HepG2 (cell line): ENCODE results near the gene HK2. TPM values are rescaled to one million over a fixed set of nuclear protein-coding genes. Genes with fewer than 3 reads are reported as not detected.

Experiments used
- ATAC-seq: fragments of 200-7000 bp; cut with Tn5 transposase; 3 replicates; pipeline ENCODE4 v1.9.1; 2020; ENCODE audit warnings: mild to moderate bottlenecking, moderate library complexity
- BruUV-seq: library from RNA; stranded (reverse); fragments of 400-500 nt; replicated peaks from 2 replicates; lab custom pipeline; 2021; lab: Mats Ljungman, UMichigan
- CTCF ChIA-PET: fragments of 300-600 bp; formaldehyde crosslinking; extraction: SDS; loops from one replicate; lab custom pipeline; 2021; ENCODE audit warnings: low total read pairs, inconsistent platforms, low intra/inter-chr PET ratio; lab: Yijun Ruan, JAX
- POLR2A ChIA-PET: fragments of 350-600 bp; sonication (Branson Sonifier 250); formaldehyde crosslinking; loops from one replicate; lab custom pipeline; 2020; ENCODE audit warnings: antibody characterized with exemption, inconsistent platforms; lab: Yijun Ruan, JAX
- DNase-seq: peaks from one replicate; pipeline ENCODE4 v3.0.0-alpha.2; 2015; ENCODE audit warnings: low spot score
- FAIRE-seq: peaks from 3 replicates; lab custom pipeline; 2011; peaks lifted over from hg19 to GRCh38; lab: Jason Lieb, UNC
- H2AFZ ChIP-seq: one replicate; pipeline ENCODE4 v1.6.1; 2011; ENCODE audit warnings: low read length, inconsistent platforms
- H3K27ac ChIP-seq: fragments of 300-600 bp; 3 replicates; pipeline ENCODE4 v1.8.0; 2011; ENCODE audit warnings: mixed run types, mild to moderate bottlenecking, mixed read lengths, low read length, inconsistent platforms; ENCODE audit not compliant: insufficient read depth; ENCODE audit errors: extremely low read length
- H3K27me3 ChIP-seq, 2 experiments: fragments of 200-600 bp in 1 of 2; 2 replicates in 1 of 2; 3 replicates in 1 of 2; pipeline versions ENCODE4 v1.6.0 to v1.8.0; 2011; ENCODE audit warnings: low read length in 2 of 2, mild to moderate bottlenecking in 2 of 2, moderate library complexity in 2 of 2, inconsistent platforms in 1 of 2; ENCODE audit not compliant: insufficient read depth in 2 of 2, control insufficient read depth in 1 of 2
- H3K36me3 ChIP-seq, 2 experiments: fragments of 200-600 bp in 1 of 2; replicated peaks in 1 of 2; 2 replicates in 1 of 2; 3 replicates in 1 of 2; pipeline versions ENCODE4 v1.5.1 to v1.8.0; 2011; ENCODE audit warnings: low read length in 2 of 2, inconsistent platforms in 1 of 2; ENCODE audit not compliant: insufficient read depth in 2 of 2, control insufficient read depth in 1 of 2
- H3K4me1 ChIP-seq: 2 replicates; pipeline ENCODE4 v1.5.1; 2012; ENCODE audit warnings: low read length, inconsistent platforms; ENCODE audit not compliant: insufficient read depth
- H3K4me2 ChIP-seq: 2 replicates; pipeline ENCODE4 v1.6.0; 2011; ENCODE audit warnings: low read depth, low read length, inconsistent platforms
- H3K4me3 ChIP-seq, 3 experiments: fragments of 200-600 bp in 1 of 3; sonication (generic), shearing (Covaris generic) in 1 of 3; replicated peaks in 1 of 3; 2 replicates each; pipeline ENCODE4 v1.5.1; 2011 to 2016; ENCODE audit warnings: low read length in 3 of 3, inconsistent platforms in 2 of 3, low read depth in 2 of 3, mild to moderate bottlenecking in 2 of 3, control low read depth in 1 of 3, mixed read lengths in 1 of 3; ENCODE audit not compliant: insufficient read depth in 1 of 3
- H3K79me2 ChIP-seq: one replicate; pipeline ENCODE4 v1.6.1; 2011; ENCODE audit warnings: low read length, inconsistent platforms; ENCODE audit not compliant: insufficient read depth
- H3K9ac ChIP-seq: 2 replicates; pipeline ENCODE4 v1.6.0; 2011; ENCODE audit warnings: mild to moderate bottlenecking, low read depth, low read length, inconsistent platforms; ENCODE audit not compliant: insufficient read depth
- H3K9me3 ChIP-seq: 2 replicates; pipeline ENCODE4 v1.5.1; 2012; ENCODE audit warnings: mild to moderate bottlenecking, low read length
- H4K20me1 ChIP-seq: 2 replicates; pipeline ENCODE4 v1.6.0; 2011; ENCODE audit warnings: inconsistent platforms, mild to moderate bottlenecking, low read length, moderate library complexity; ENCODE audit not compliant: insufficient read depth
- CEBPB ChIP-seq: IDR thresholded peaks from 2 replicates; pipeline ENCODE4 v1.6.1; 2011; ENCODE audit warnings: low read depth, low read length, improper control_type of control experiment, borderline replicate concordance
- KLF11 ChIP-seq: IDR thresholded peaks from 2 replicates; pipeline ENCODE4 v1.6.1; 2016; ENCODE audit warnings: missing compliant biosample characterization
- RBM22 ChIP-seq: fragments of 200-400 bp; formaldehyde crosslinking; optimal IDR thresholded peaks from 2 replicates; pipeline ENCODE3; 2017; ENCODE audit warnings: mild to moderate bottlenecking, low read length, moderate library complexity
- ZBTB7A ChIP-seq: sonication (generic); formaldehyde crosslinking; IDR thresholded peaks from 2 replicates; pipeline ENCODE4 v1.8.0; 2022; ENCODE audit warnings: mild to moderate bottlenecking, missing genetic modification reagents
- ZFP36L2 ChIP-seq: sonication (generic); formaldehyde crosslinking; IDR thresholded peaks from 2 replicates; pipeline ENCODE4 v1.4.0; 2020; ENCODE audit warnings: missing genetic modification reagents
- ZNF772 ChIP-seq: sonication (generic); formaldehyde crosslinking; IDR thresholded peaks from 2 replicates; pipeline ENCODE4 v1.5.0; 2020; ENCODE audit warnings: mild to moderate bottlenecking, missing genetic modification reagents
- ZSCAN31 ChIP-seq: sonication (generic); formaldehyde crosslinking; IDR thresholded peaks from 2 replicates; pipeline ENCODE4 v1.5.0; 2020; ENCODE audit warnings: low read depth, mild to moderate bottlenecking, missing genetic modification reagents
- WGBS: methylation state at CpG from one replicate; pipeline ENCODE4 v1.1.6; 2017; ENCODE audit warnings: low lambda C conversion rate; 5-methylcytosine and 5-hydroxymethylcytosine counted together
- in situ Hi-C: cut with HindIII; loops from 2 replicates; pipeline ENCODE4 v1.10.0; 2017; ENCODE audit warnings: low pct_unique_long_range_greater_than_20kb; ENCODE audit not compliant: extremely low pct_ligation_motif_present
- intact Hi-C: fragments of 100-400 bp; cut with micrococcal nuclease; formaldehyde crosslinking; loops from one replicate; pipeline ENCODE4 v1.10.0; 2022; ENCODE audit not compliant: unreplicated experiment
- polyA plus RNA-seq, 8 experiments: library from polyadenylated mRNA; depleted of rRNA in 3 of 8; stranded (reverse) in 7 of 8; unstranded in 1 of 8; fragments of >200 nt; fragmentation: Illumina TruSeq in 4 of 8; extraction: Trizol in 4 of 8; gene quantifications; 2 replicates each; pipeline versions ENCODE4 v1.2.1 to v1.2.3, GENCODE V29; 2011 to 2016; ENCODE audit warnings: low read depth in 4 of 8, missing spikeins in 1 of 8, mixed read lengths in 1 of 8; ENCODE audit not compliant: insufficient read depth in 1 of 8
- total RNA-seq, 5 experiments: library from RNA; depleted of rRNA; stranded (reverse); fragments of >200 nt; fragmentation: Illumina TruSeq; extraction: Trizol; gene quantifications; 2 replicates each; pipeline ENCODE4 v1.2.3, GENCODE V29; 2016; ENCODE audit warnings: low read depth in 1 of 5

The HK2 gene
- total and polyA plus RNA-seq, 2 of the 13 experiments (the other 11 are each of a cell fraction or from before 2014, with no cell fraction given) = 13.2 to 101 TPM

- POLR2A ChIA-PET = interaction anchor here (0.9 to 3.2 kb wide), 2 partner anchors 113 to 164 kb away, joined by 4 to 10 read pairs; no protein-coding TSS in a partner anchor
- FAIRE-seq (no peak), ATAC-seq (no peak), DNase-seq (no peak)
- Histone ChIP-seq H3K27ac (no peak overlapping the region), H3K27me3 (no peaks in the 10 kb centered on the region), H3K9me3 (no peaks in the 10 kb centered on the region)
- in situ Hi-C loops = loop anchor here (5.0 to 10.0 kb wide), 2 partner anchors 160 to 183 kb away; no protein-coding TSS in a partner anchor
- intact Hi-C loops = no loop called here
- TF ChIP-seq ZNF772 (CRISPR knock-in tag) = 0 out of 2 replicates have a peak, but pooled peaks have one; percentile 29
- TF ChIP-seq ZFP36L2 (CRISPR knock-in tag) = no peak
- 0 out of 2 replicates have a peak, but pooled peaks have one; percentile 20 for TF ChIP-seq ZSCAN31 (CRISPR knock-in tag)
- TF ChIP-seq, all 625 proteins: peak for 2
- no peak overlapping the region for H3K4me2 ChIP-seq
- H4K20me1 ChIP-seq = peaks cover 10% of the 10 kb centered on the region; the same call in 1 of the 2 replicates
- BruUV-seq = no TSS peak
- H3K4me3 ChIP-seq = no peak overlapping the region
- H3K36me3 ChIP-seq = peaks cover 90 to 98% of the 10 kb centered on the region in 2 experiments
- H3K4me1 ChIP-seq = no peaks in the 10 kb centered on the region
- H3K9ac ChIP-seq = no peak overlapping the region
- 93% methylated on average over 6 of the region's 6 CpGs for WGBS
- CTCF ChIA-PET = interaction anchor here (3.2 to 3.7 kb wide), 2 partner anchors 163 to 186 kb away, joined by 45 to 57 read pairs; no protein-coding TSS in a partner anchor
- H3K79me2 ChIP-seq = no peaks in the 10 kb centered on the region
- no peak overlapping the region for H2AFZ ChIP-seq
Measured at GRCh38 chr2:74877376-74877775, 43.4 kb downstream of the HK2 start.

- Histone ChIP-seq H3K4me1 (no peaks in the 10 kb centered on the region), H3K27me3 (no peaks in the 10 kb centered on the region), H3K9me3 (no peaks in the 10 kb centered on the region), H3K4me3 (no peak overlapping the region), H3K79me2 (no peaks in the 10 kb centered on the region), H3K36me3 (peaks cover 90 to 98% of the 10 kb centered on the region in 2 experiments), H3K27ac (no peak overlapping the region), H4K20me1 (peaks cover 6% of the 10 kb centered on the region; the same call in 1 of the 2 replicates), H2AFZ (no peak overlapping the region), H3K4me2 (no peak overlapping the region)
- ChIA-PET POLR2A (interaction anchor here (0.9 kb wide), 1 partner anchor 164 kb away, joined by 4 read pairs; no protein-coding TSS in a partner anchor), CTCF (interaction anchor here (3.7 kb wide), 1 partner anchor 163 kb away, joined by 57 read pairs; no protein-coding TSS in a partner anchor)
- intact Hi-C loops (no loop called here), in situ Hi-C loops (loop anchor here (5.0 to 10.0 kb wide), 2 partner anchors 161 to 183 kb away; no protein-coding TSS in a partner anchor)
- FAIRE-seq (no peak), ATAC-seq (no peak), DNase-seq (no peak)
- WGBS = 93% methylated on average over 4 of the region's 4 CpGs
- peak; percentile 45; the same call in 1 of the 2 replicates for TF ChIP-seq CEBPB
- TF ChIP-seq RBM22 = peak; percentile 82
- no peak for TF ChIP-seq KLF11 (CRISPR knock-in tag)
- TF ChIP-seq ZBTB7A (CRISPR knock-in tag) = no peak
- TF ChIP-seq, all 625 proteins: peak for 2
- no TSS peak for BruUV-seq
- H3K9ac ChIP-seq = no peak overlapping the region
Measured at GRCh38 chr2:74877781-74878433, 44.0 kb downstream of the HK2 start.
